Gastrocnemius medialis (tissue), 4 donors: ENCODE measurements around the gene RAB23.

ENCODE experiments used
- CTCF ChIP-seq, 5 experiments: fragments of 450-650 bp in 3 of 5; fragments of 200-600 bp in 2 of 5; sonication (generic) in 2 of 5; IDR thresholded peaks in 4 of 5; conservative IDR thresholded peaks in 1 of 5; 1 replicate in 4 of 5; 2 replicates in 1 of 5; pipeline ENCODE4 v1.5.1; 2016 to 2019; ENCODE audit warnings: antibody characterized with exemption in 5 of 5, mild to moderate bottlenecking in 3 of 5, moderate library complexity in 3 of 5
- POLR2A ChIP-seq, 2 donors: fragments of 450-650 bp; IDR thresholded peaks; one replicate each; pipeline ENCODE4 v1.6.1; 2017; ENCODE audit warnings: antibody characterized with exemption in 2 of 2, mild to moderate bottlenecking in 2 of 2, moderate library complexity in 2 of 2

DNA sequence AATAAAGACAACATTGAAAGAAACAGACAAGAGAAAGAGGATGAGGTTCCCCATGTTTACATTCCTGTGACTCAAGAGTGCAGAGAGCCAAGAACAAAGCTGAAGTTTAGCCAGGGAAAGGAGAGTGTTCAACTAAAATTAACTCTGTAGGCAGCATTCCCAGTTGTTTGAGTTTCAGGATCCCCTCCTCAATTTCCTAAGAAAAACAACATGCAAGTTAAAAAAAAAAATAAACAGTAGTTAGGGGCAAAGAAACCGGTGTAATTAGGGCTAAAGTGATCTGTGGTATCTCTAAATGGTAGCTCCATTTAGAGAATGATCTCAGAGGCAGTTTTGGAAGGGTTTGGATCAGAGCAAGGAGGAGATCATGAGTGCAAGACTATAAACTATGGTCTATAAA, 30.9 kb upstream of the RAB23 start:
- no peak for TF ChIP-seq CTCF (IDR thresholded peaks at IDR 0.05 in 4 of 5, conservative IDR thresholded peaks at IDR 0.05 in 1 of 5)
- no peak for TF ChIP-seq POLR2A (IDR thresholded peaks at IDR 0.05)
